Central memory CD8-positive, alpha-beta T cell (primary cell): ENCODE measurements around the gene RAB3C.

Experiments used
- ATAC-seq: fragments of 150-1000 bp; cut with Tn5 transposase; replicated peaks from 2 replicates; pipeline ENCODE4 v1.10.0; 2022; ENCODE audit warnings: mild to moderate bottlenecking, moderate FRiP score, moderate number of reproducible peaks; ENCODE audit not compliant: poor library complexity, severe bottlenecking; ENCODE audit errors: extremely low read depth
- DNase-seq, 2 donors: peaks; one replicate each; pipeline ENCODE4 v3.0.0; 2021; ENCODE audit warnings: low spot score in 2 of 2
- H3K27ac Mint-ChIP-seq: one replicate; pipeline ENCODE4 v1.8.0; 2022; ENCODE audit warnings: low read depth, mild to moderate bottlenecking, moderate library complexity, mixed read lengths
- H3K27me3 Mint-ChIP-seq: one replicate; pipeline ENCODE4 v1.8.0; 2022; ENCODE audit warnings: mixed read lengths
- H3K36me3 Mint-ChIP-seq: one replicate; pipeline ENCODE4 v1.8.0; 2022; ENCODE audit warnings: mild to moderate bottlenecking, moderate library complexity, mixed read lengths; ENCODE audit not compliant: insufficient read depth
- H3K4me1 Mint-ChIP-seq: one replicate; pipeline ENCODE4 v1.8.0; 2022; ENCODE audit warnings: mixed read lengths
- H3K4me3 Mint-ChIP-seq: one replicate; pipeline ENCODE4 v1.8.0; 2022; ENCODE audit warnings: mild to moderate bottlenecking, moderate library complexity, mixed read lengths
- H3K9me3 Mint-ChIP-seq: one replicate; pipeline ENCODE4 v1.8.0; 2022; ENCODE audit warnings: mixed read lengths

RAB3C gene

DNA sequence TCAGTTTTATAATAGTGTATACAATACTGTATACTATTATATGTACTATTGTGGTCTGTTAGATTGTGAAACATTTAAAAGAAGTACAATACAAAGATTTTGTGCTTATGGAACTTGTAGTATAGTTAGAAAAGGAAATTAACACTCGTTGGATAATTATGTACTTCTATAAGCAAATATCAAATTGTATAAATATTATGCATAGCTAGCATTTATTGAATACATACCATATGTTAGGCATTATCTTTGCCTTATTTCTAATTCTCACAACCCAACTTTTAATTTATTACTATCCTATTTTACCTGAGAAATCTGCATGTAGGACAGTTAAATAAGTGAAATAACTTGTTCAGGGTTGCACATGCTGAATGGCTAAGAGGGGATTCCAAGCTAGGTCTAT is 37.5 kb downstream of the RAB3C start:
- H3K4me1 Mint-ChIP-seq: no peaks in the 10 kb centered on the region
- H3K27me3 Mint-ChIP-seq: no peaks in the 10 kb centered on the region
- H3K4me3 Mint-ChIP-seq: no peak overlapping the region
- H3K27ac Mint-ChIP-seq: no peak overlapping the region
- no peaks in the 10 kb centered on the region for H3K9me3 Mint-ChIP-seq
- no peaks in the 10 kb centered on the region for H3K36me3 Mint-ChIP-seq
- DNase-seq: no peak
- ATAC-seq: no peak

DNA sequence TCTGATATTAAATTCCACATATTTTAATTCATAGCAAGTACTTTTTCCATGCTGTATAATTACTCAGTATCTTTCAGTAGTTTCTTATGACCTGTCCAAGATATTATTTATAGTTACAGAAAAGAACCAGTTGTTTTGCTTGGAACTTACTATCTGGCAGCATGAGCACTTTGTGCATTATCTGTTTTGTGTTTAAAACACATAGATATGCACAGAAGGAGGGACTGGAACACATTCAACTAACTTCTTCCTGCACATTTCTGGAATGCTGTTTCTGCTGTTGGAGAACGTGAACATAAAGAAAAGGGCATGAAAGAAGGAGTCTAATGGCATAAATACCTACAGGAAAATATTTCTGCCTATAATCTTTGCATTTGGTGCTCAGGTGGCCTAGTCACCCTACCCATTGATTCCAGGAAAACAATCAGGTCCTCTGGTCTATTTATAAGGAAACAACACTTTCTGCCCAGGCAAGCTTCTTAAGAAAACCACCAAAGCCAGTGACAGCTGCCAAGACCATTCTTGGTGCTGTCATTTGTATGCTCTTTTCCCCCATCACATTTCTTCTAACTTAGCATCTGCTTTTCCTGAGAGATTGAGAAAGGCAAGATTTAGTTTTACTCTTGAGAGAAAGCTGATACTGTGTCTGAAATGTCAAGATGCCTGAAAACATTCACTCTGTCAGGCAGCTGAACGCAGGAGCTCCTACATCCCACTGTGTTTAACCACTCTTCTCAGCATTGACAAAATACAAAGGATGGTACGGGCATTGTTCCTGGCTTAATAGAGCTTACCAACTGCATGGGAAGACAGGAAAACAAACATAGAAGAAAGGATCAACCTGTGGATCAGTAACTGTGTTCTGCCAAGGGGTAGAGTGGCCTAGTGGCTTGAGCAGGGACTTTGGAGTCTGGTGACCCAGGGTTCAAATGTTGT is 40.3 kb downstream of the RAB3C start:
- no peak overlapping the region for H3K27ac Mint-ChIP-seq
- no peaks in the 10 kb centered on the region for H3K27me3 Mint-ChIP-seq
- H3K36me3 Mint-ChIP-seq: no peaks in the 10 kb centered on the region
- DNase-seq: no peak
- H3K4me1 Mint-ChIP-seq: no peaks in the 10 kb centered on the region
- no peak for ATAC-seq
- no peaks in the 10 kb centered on the region for H3K9me3 Mint-ChIP-seq
- H3K4me3 Mint-ChIP-seq: no peak overlapping the region

- H3K36me3 Mint-ChIP-seq: no peaks in the 10 kb centered on the region
- no peak overlapping the region for H3K4me3 Mint-ChIP-seq
- H3K4me1 Mint-ChIP-seq: no peaks in the 10 kb centered on the region
- DNase-seq (no peak), ATAC-seq (no peak)
- no peaks in the 10 kb centered on the region for H3K9me3 Mint-ChIP-seq
- H3K27me3 Mint-ChIP-seq: no peaks in the 10 kb centered on the region
- H3K27ac Mint-ChIP-seq: no peak overlapping the region
Measured at GRCh38 chr5:58628626-58629025, 45.8 kb downstream of the RAB3C start.

GRCh38 chr5:58629271-58630159 is 46.6 kb downstream of the RAB3C start:
- Mint-ChIP-seq H3K4me3 (no peak overlapping the region), H3K4me1 (no peaks in the 10 kb centered on the region), H3K36me3 (no peaks in the 10 kb centered on the region), H3K27ac (no peak overlapping the region), H3K9me3 (no peaks in the 10 kb centered on the region), H3K27me3 (no peaks in the 10 kb centered on the region)
- DNase-seq (no peak), ATAC-seq (no peak)

GRCh38 chr5:58631895-58632294 is 49.0 kb downstream of the RAB3C start:
- Mint-ChIP-seq H3K4me1 (no peaks in the 10 kb centered on the region), H3K4me3 (no peak overlapping the region), H3K27me3 (no peaks in the 10 kb centered on the region), H3K27ac (no peak overlapping the region), H3K36me3 (no peaks in the 10 kb centered on the region), H3K9me3 (no peaks in the 10 kb centered on the region)
- DNase-seq (no peak), ATAC-seq (no peak)

- Mint-ChIP-seq H3K4me1 (no peaks in the 10 kb centered on the region), H3K27me3 (no peaks in the 10 kb centered on the region), H3K9me3 (no peaks in the 10 kb centered on the region), H3K27ac (no peak overlapping the region), H3K36me3 (no peaks in the 10 kb centered on the region), H3K4me3 (no peak overlapping the region)
- DNase-seq: no peak
- no peak for ATAC-seq
Measured at GRCh38 chr5:58635416-58635815, 52.5 kb downstream of the RAB3C start.

GRCh38 chr5:58640011-58640410 is 57.1 kb downstream of the RAB3C start:
- Mint-ChIP-seq H3K4me3 (no peak overlapping the region), H3K9me3 (no peaks in the 10 kb centered on the region), H3K27ac (no peak overlapping the region), H3K36me3 (no peaks in the 10 kb centered on the region), H3K4me1 (no peaks in the 10 kb centered on the region), H3K27me3 (no peaks in the 10 kb centered on the region)
- no peak for DNase-seq
- ATAC-seq: no peak

GRCh38 chr5:58641533-58641932 is 58.7 kb downstream of the RAB3C start:
- H3K27ac Mint-ChIP-seq: no peak overlapping the region
- ATAC-seq: no peak

GRCh38 chr5:58648846-58649245 is 66.0 kb downstream of the RAB3C start:
- H3K27me3 Mint-ChIP-seq: no peaks in the 10 kb centered on the region
- H3K36me3 Mint-ChIP-seq: no peaks in the 10 kb centered on the region
- H3K4me1 Mint-ChIP-seq: no peaks in the 10 kb centered on the region
- no peak overlapping the region for H3K27ac Mint-ChIP-seq
- ATAC-seq: no peak
- H3K4me3 Mint-ChIP-seq: no peak overlapping the region
- H3K9me3 Mint-ChIP-seq: peaks cover 5% of the 10 kb centered on the region
- no peak for DNase-seq

More at GRCh38 chr5:58641533-58641932, 58.7 kb downstream of the RAB3C start:
- Mint-ChIP-seq H3K4me3 (no peak overlapping the region), H3K9me3 (peaks cover 5% of the 10 kb centered on the region), H3K36me3 (no peaks in the 10 kb centered on the region), H3K27me3 (no peaks in the 10 kb centered on the region), H3K4me1 (no peaks in the 10 kb centered on the region)
- DNase-seq: no peak

- H3K4me3 Mint-ChIP-seq: no peak overlapping the region
- no peak for DNase-seq
- H3K27me3 Mint-ChIP-seq: no peaks in the 10 kb centered on the region
- H3K9me3 Mint-ChIP-seq: peaks cover 5% of the 10 kb centered on the region
- no peak for ATAC-seq
- H3K27ac Mint-ChIP-seq: no peak overlapping the region
- no peaks in the 10 kb centered on the region for H3K36me3 Mint-ChIP-seq
- no peaks in the 10 kb centered on the region for H3K4me1 Mint-ChIP-seq
Measured at GRCh38 chr5:58649716-58650115, 66.8 kb downstream of the RAB3C start.

GRCh38 chr5:58653521-58653920 is 70.6 kb downstream of the RAB3C start:
- H3K4me1 Mint-ChIP-seq: no peaks in the 10 kb centered on the region
- no peak for DNase-seq
- no peaks in the 10 kb centered on the region for H3K9me3 Mint-ChIP-seq
- no peak overlapping the region for H3K27ac Mint-ChIP-seq
- H3K36me3 Mint-ChIP-seq: no peaks in the 10 kb centered on the region
- ATAC-seq: no peak
- no peak overlapping the region for H3K4me3 Mint-ChIP-seq
- no peaks in the 10 kb centered on the region for H3K27me3 Mint-ChIP-seq

DNA sequence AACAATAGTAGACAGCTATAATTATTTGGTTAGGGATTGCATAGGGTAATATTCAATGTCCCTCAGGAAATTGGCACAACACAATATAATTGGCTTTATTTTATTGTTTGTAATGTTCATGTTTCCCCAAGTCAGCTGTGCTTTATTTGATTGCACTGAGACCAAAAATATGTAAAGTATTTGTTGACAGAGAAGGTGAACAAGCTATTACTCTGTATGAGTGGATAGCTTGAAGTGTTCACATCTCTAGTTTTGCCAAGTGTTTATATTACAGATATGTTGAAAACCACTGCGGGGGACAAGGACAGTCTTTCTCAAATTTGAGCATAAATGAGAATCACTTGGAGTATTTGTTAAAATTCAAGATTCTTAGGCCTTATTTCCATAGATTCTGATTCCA is 83.3 kb downstream of the RAB3C start:
- no peaks in the 10 kb centered on the region for H3K36me3 Mint-ChIP-seq
- H3K9me3 Mint-ChIP-seq: peaks cover 7% of the 10 kb centered on the region
- no peak overlapping the region for H3K27ac Mint-ChIP-seq
- ATAC-seq: no peak
- no peak for DNase-seq
- no peaks in the 10 kb centered on the region for H3K27me3 Mint-ChIP-seq
- no peak overlapping the region for H3K4me3 Mint-ChIP-seq
- H3K4me1 Mint-ChIP-seq: no peaks in the 10 kb centered on the region
